ENCODE results near the gene TBX6.

TBX6 gene

GRCh38 chr16:30063278-30063892 is 28.3 kb downstream of the TBX6 start:
- peak overlapping the region; percentile 97 for H3K4me3 ChIP-seq (ENCODE audit: extremely low read depth, insufficient read depth, low read length, poor library complexity, severe bottlenecking)
- H3K36me3 ChIP-seq (ENCODE audit: control insufficient read depth, insufficient read depth, low read length), result peaks cover 45% of the 10 kb centered on the region
- H3K4me1 ChIP-seq (ENCODE audit: control insufficient read depth, insufficient read depth, low read length, poor library complexity, severe bottlenecking), result peaks cover 18% of the 10 kb centered on the region
- peak overlapping the region; percentile 99 for H3K27ac ChIP-seq (ENCODE audit: low read depth, low read length, severe bottlenecking)
- H3K9me3 ChIP-seq (ENCODE audit: control insufficient read depth, low read length), result no peaks in the 10 kb centered on the region
- 60 to 62% methylated on average over 7 to 11 of the region's 12 CpGs for WGBS, 2 experiments (ENCODE audit: insufficient coverage in 2 of 2)

GRCh38 chr16:30060836-30061554 is 30.7 kb downstream of the TBX6 start:
- H3K4me1 ChIP-seq (ENCODE audit: control insufficient read depth, insufficient read depth, low read length, poor library complexity, severe bottlenecking), result peaks cover 9% of the 10 kb centered on the region
- H3K9me3 ChIP-seq (ENCODE audit: control insufficient read depth, low read length), result no peaks in the 10 kb centered on the region
- H3K4me3 ChIP-seq (ENCODE audit: extremely low read depth, insufficient read depth, low read length, poor library complexity, severe bottlenecking), result no peak overlapping the region
- 82 to 92% methylated on average over 2 of the region's 2 CpGs for WGBS, 2 experiments (ENCODE audit: insufficient coverage in 2 of 2)
- no peak overlapping the region for H3K27ac ChIP-seq (ENCODE audit: low read depth, low read length, severe bottlenecking)
- H3K36me3 ChIP-seq (ENCODE audit: control insufficient read depth, insufficient read depth, low read length), result peaks cover 40% of the 10 kb centered on the region

GRCh38 chr16:30060346-30060745 is 31.4 kb downstream of the TBX6 start:
- peaks cover 9% of the 10 kb centered on the region for H3K4me1 ChIP-seq (ENCODE audit: control insufficient read depth, insufficient read depth, low read length, poor library complexity, severe bottlenecking)
- H3K27ac ChIP-seq (ENCODE audit: low read depth, low read length, severe bottlenecking), result no peak overlapping the region
- H3K4me3 ChIP-seq (ENCODE audit: extremely low read depth, insufficient read depth, low read length, poor library complexity, severe bottlenecking), result no peak overlapping the region
- WGBS, 2 experiments (ENCODE audit: insufficient coverage in 2 of 2), result 100% methylated on average over 4 of the region's 4 CpGs
- peaks cover 40% of the 10 kb centered on the region for H3K36me3 ChIP-seq (ENCODE audit: control insufficient read depth, insufficient read depth, low read length)
- H3K9me3 ChIP-seq (ENCODE audit: control insufficient read depth, low read length), result no peaks in the 10 kb centered on the region

DNA sequence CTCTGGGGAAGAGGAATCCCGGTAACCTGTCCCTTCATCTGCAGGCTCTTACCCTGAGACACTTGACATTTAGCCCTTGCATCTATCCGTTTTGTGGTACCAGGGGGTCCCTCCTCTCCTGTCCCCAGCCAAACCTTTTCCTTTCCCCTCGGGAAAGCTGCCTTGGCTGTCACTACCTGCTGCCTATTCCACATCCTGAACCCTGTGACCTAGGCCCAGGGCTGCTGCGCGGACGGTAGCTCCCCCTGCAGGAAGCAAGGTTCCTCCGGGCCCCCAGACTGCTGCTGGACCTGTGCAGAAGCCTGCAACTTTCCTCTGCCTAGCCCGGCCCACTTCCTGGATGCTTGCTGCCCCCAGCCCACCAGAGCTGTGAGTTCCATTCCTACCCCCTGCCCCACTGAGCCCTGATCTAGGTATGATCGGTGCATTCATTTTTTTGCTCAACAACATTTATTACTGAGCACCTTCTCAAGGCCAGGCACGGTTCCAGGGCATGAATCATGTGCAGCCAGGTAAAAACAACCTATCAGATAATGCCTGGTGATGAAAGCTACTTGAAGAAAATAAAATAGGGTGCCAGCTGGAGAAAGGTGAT is 36.7 kb downstream of the TBX6 start:
- Histone ChIP-seq H3K27ac (ENCODE audit: low read depth, low read length, severe bottlenecking) (no peak overlapping the region), H3K4me1 (ENCODE audit: control insufficient read depth, insufficient read depth, low read length, poor library complexity, severe bottlenecking) (peaks cover 22% of the 10 kb centered on the region), H3K9me3 (ENCODE audit: control insufficient read depth, low read length) (no peaks in the 10 kb centered on the region), H3K4me3 (ENCODE audit: extremely low read depth, insufficient read depth, low read length, poor library complexity, severe bottlenecking) (peak overlapping the region; percentile 8), H3K36me3 (ENCODE audit: control insufficient read depth, insufficient read depth, low read length) (peaks cover 30% of the 10 kb centered on the region)
- 24 to 30% methylated on average over 8 to 9 of the region's 10 CpGs for WGBS, 2 experiments (ENCODE audit: insufficient coverage in 2 of 2)

DNA sequence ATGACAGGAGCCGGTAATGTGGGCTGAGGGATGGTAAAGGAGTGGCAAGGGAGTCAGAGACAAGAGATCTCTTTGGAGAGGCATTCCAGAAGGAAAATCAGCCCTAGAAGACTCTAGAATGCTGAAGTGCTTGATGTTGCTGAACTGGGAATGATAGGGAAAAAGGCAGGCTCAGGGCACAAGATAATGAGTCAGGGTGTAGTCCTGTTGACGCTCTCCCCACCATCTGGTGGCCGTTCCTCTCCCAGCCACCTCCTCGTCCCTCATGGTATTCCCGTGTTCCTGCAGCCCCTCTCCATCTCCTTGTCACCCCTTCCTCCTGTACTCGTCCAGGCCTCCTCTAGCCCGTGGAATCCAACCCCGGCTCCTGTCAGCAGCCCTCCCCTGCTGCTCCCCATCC is 37.3 kb downstream of the TBX6 start:
- Histone ChIP-seq H3K9me3 (ENCODE audit: control insufficient read depth, low read length) (no peaks in the 10 kb centered on the region), H3K4me3 (ENCODE audit: extremely low read depth, insufficient read depth, low read length, poor library complexity, severe bottlenecking) (peak overlapping the region; percentile 88), H3K4me1 (ENCODE audit: control insufficient read depth, insufficient read depth, low read length, poor library complexity, severe bottlenecking) (peaks cover 22% of the 10 kb centered on the region), H3K27ac (ENCODE audit: low read depth, low read length, severe bottlenecking) (no peak overlapping the region), H3K36me3 (ENCODE audit: control insufficient read depth, insufficient read depth, low read length) (peaks cover 24% of the 10 kb centered on the region)
- 75 to 76% methylated on average over 8 of the region's 8 CpGs for WGBS, 2 experiments (ENCODE audit: insufficient coverage in 2 of 2)

DNA sequence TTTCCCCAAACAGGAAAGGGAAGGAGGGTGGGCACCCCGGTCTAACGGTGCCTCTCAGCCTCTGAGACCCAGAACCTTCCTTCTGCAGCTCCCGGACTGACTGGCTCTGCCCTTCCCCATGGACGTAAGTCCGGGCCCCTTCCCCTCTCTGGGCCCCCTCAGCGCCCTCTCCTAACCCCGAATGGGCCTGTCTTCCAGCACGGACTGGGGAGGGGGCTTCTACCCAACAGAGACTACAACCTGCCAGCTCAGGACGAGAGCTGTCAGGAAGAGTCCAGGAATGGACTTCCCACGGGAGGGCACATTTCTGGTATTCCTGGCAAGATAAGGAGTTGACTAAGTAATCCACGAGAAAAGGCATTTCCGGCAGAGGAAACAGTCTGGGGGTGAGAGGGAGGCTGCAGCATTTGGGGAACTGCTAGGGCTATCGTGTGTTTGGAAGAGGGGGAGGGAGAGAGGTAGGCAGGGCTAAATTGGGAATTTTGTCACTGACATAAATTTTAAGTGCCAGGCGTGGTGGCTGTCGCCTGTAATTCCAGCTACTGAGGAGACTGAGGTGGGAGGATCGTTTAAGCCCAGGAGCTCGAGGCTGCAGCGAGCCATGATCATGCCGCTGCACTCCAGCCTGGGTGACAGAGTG is 38.2 kb downstream of the TBX6 start:
- Histone ChIP-seq H3K9me3 (ENCODE audit: control insufficient read depth, low read length) (no peaks in the 10 kb centered on the region), H3K36me3 (ENCODE audit: control insufficient read depth, insufficient read depth, low read length) (peaks cover 17% of the 10 kb centered on the region), H3K27ac (ENCODE audit: low read depth, low read length, severe bottlenecking) (peak overlapping the region; percentile 93), H3K4me1 (ENCODE audit: control insufficient read depth, insufficient read depth, low read length, poor library complexity, severe bottlenecking) (peaks cover 27% of the 10 kb centered on the region), H3K4me3 (ENCODE audit: extremely low read depth, insufficient read depth, low read length, poor library complexity, severe bottlenecking) (peak overlapping the region; percentile 88)
- 17 to 20% methylated on average over 13 to 15 of the region's 19 CpGs for WGBS, 2 experiments (ENCODE audit: insufficient coverage in 2 of 2)

GRCh38 chr16:30052671-30053372 is 38.9 kb downstream of the TBX6 start:
- peaks cover 14% of the 10 kb centered on the region for H3K36me3 ChIP-seq (ENCODE audit: control insufficient read depth, insufficient read depth, low read length)
- no peaks in the 10 kb centered on the region for H3K9me3 ChIP-seq (ENCODE audit: control insufficient read depth, low read length)
- 4 to 5% methylated on average over 18 to 23 of the region's 58 CpGs for WGBS, 2 experiments (ENCODE audit: insufficient coverage in 2 of 2)
- peaks cover 27% of the 10 kb centered on the region for H3K4me1 ChIP-seq (ENCODE audit: control insufficient read depth, insufficient read depth, low read length, poor library complexity, severe bottlenecking)
- H3K4me3 ChIP-seq (ENCODE audit: extremely low read depth, insufficient read depth, low read length, poor library complexity, severe bottlenecking), result peak overlapping the region; percentile 88
- peak overlapping the region; percentile 93 for H3K27ac ChIP-seq (ENCODE audit: low read depth, low read length, severe bottlenecking)

- H3K27ac ChIP-seq (ENCODE audit: low read depth, low read length, severe bottlenecking), result peak overlapping the region; percentile 89
- H3K4me1 ChIP-seq (ENCODE audit: control insufficient read depth, insufficient read depth, low read length, poor library complexity, severe bottlenecking), result peaks cover 27% of the 10 kb centered on the region
- H3K4me3 ChIP-seq (ENCODE audit: extremely low read depth, insufficient read depth, low read length, poor library complexity, severe bottlenecking), result no peak overlapping the region
- no peaks in the 10 kb centered on the region for H3K9me3 ChIP-seq (ENCODE audit: control insufficient read depth, low read length)
- 60 to 79% methylated on average over 3 of the region's 3 CpGs for WGBS, 2 experiments (ENCODE audit: insufficient coverage in 2 of 2)
- H3K36me3 ChIP-seq (ENCODE audit: control insufficient read depth, insufficient read depth, low read length), result peaks cover 8% of the 10 kb centered on the region
These were observed 40.2 kb downstream of the TBX6 start for GRCh38 chr16:30051518-30051917.

DNA sequence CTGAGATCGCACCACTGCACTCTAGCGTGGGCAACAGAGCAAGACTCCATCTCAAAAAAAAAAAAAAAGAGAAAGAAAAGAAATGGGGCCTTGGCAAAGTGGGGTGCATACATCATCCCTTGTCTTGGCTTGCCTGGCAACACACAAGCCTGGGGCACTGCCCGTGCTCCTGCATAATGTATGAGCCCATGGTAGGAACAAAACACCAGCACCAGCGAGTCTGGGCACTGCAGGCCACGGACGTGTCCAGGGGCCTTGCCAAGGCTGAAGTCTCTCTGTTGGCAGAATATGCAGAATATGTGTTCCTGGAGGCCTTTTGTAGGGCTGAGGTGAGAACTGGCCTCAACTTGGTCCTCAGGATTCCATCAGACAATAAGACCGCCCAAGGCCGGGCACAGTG is 41.9 kb downstream of the TBX6 start:
- Histone ChIP-seq H3K36me3 (ENCODE audit: control insufficient read depth, insufficient read depth, low read length) (no peaks in the 10 kb centered on the region), H3K27ac (ENCODE audit: low read depth, low read length, severe bottlenecking) (no peak overlapping the region), H3K9me3 (ENCODE audit: control insufficient read depth, low read length) (no peaks in the 10 kb centered on the region), H3K4me3 (ENCODE audit: extremely low read depth, insufficient read depth, low read length, poor library complexity, severe bottlenecking) (no peak overlapping the region), H3K4me1 (ENCODE audit: control insufficient read depth, insufficient read depth, low read length, poor library complexity, severe bottlenecking) (peaks cover 24% of the 10 kb centered on the region)
- WGBS, 2 experiments (ENCODE audit: insufficient coverage in 2 of 2), result 93 to 95% methylated on average over 7 of the region's 8 CpGs

GRCh38 chr16:30046588-30046987 is 45.1 kb downstream of the TBX6 start:
- Histone ChIP-seq H3K36me3 (ENCODE audit: control insufficient read depth, insufficient read depth, low read length) (no peaks in the 10 kb centered on the region), H3K27ac (ENCODE audit: low read depth, low read length, severe bottlenecking) (no peak overlapping the region), H3K4me3 (ENCODE audit: extremely low read depth, insufficient read depth, low read length, poor library complexity, severe bottlenecking) (no peak overlapping the region), H3K9me3 (ENCODE audit: control insufficient read depth, low read length) (no peaks in the 10 kb centered on the region), H3K4me1 (ENCODE audit: control insufficient read depth, insufficient read depth, low read length, poor library complexity, severe bottlenecking) (peaks cover 12% of the 10 kb centered on the region)
- WGBS, 2 experiments (ENCODE audit: insufficient coverage in 2 of 2), result no CpG with 5 or more reads among the region's 1 CpG
